HepG2 (cell line): ENCODE results near the gene SF3B5. TPM values are rescaled to one million over a fixed set of nuclear protein-coding genes. Genes with fewer than 3 reads are reported as not detected.
A peak's percentile ranks its signal among the peaks of the same experiment; 100 is the strongest.

Experiments used
- AGO1 ChIP-seq: fragments of 200-400 bp; formaldehyde crosslinking; IDR thresholded peaks from 2 replicates; pipeline ENCODE4 v1.6.1; 2017; ENCODE audit warnings: mild to moderate bottlenecking, low read depth, low read length, moderate library complexity; ENCODE audit not compliant: poor library complexity, severe bottlenecking
- FOXC1 ChIP-seq: sonication (generic); formaldehyde crosslinking; IDR thresholded peaks from 2 replicates; pipeline ENCODE4 v1.8.0; 2022; ENCODE audit warnings: mild to moderate bottlenecking, missing genetic modification reagents, borderline replicate concordance
- FOXJ3 ChIP-seq: sonication (generic); formaldehyde crosslinking; IDR thresholded peaks from 2 replicates; pipeline ENCODE4 v1.4.0; 2020; ENCODE audit warnings: missing genetic modification reagents, mild to moderate bottlenecking, borderline replicate concordance
- GPN1 ChIP-seq: sonication (generic); formaldehyde crosslinking; IDR thresholded peaks from 2 replicates; pipeline ENCODE4 v1.5.1; 2020; ENCODE audit warnings: missing genetic modification reagents, borderline replicate concordance
- IKZF5 ChIP-seq: IDR thresholded peaks from 2 replicates; pipeline ENCODE4 v1.6.1; 2018; ENCODE audit warnings: missing genetic modification reagents, mild to moderate bottlenecking, missing compliant biosample characterization
- MIER3 ChIP-seq: IDR thresholded peaks from 2 replicates; pipeline ENCODE4 v1.6.1; 2016; ENCODE audit warnings: missing compliant biosample characterization, borderline replicate concordance
- MLLT10 ChIP-seq: sonication (generic); formaldehyde crosslinking; IDR thresholded peaks from 2 replicates; pipeline ENCODE4 v1.4.0; 2020; ENCODE audit warnings: missing genetic modification reagents
- MTA1 ChIP-seq: sonication (generic); formaldehyde crosslinking; IDR thresholded peaks from 2 replicates; pipeline ENCODE4 v1.4.0; 2020; ENCODE audit warnings: missing genetic modification reagents, mild to moderate bottlenecking, borderline replicate concordance
- NCOA2 ChIP-seq: sonication (generic); formaldehyde crosslinking; IDR thresholded peaks from 2 replicates; pipeline ENCODE4 v1.8.0; 2022; ENCODE audit warnings: inconsistent platforms
- NONO ChIP-seq, 2 experiments: fragments of 450-650 bp in 1 of 2; sonication (generic) in 1 of 2; formaldehyde crosslinking in 1 of 2; IDR thresholded peaks in 1 of 2; conservative IDR thresholded peaks in 1 of 2; 2 replicates each; pipeline versions ENCODE4 v1.6.1 to v1.8.0; 2017 to 2022; ENCODE audit warnings: mild to moderate bottlenecking in 1 of 2, missing genetic modification reagents in 1 of 2, moderate library complexity in 1 of 2
- PRPF4 ChIP-seq: fragments of 200-400 bp; formaldehyde crosslinking; IDR thresholded peaks from 2 replicates; pipeline ENCODE4 v1.6.1; 2016; ENCODE audit warnings: low read length, low read depth; ENCODE audit not compliant: poor library complexity, severe bottlenecking
- REPIN1 ChIP-seq: sonication (generic); formaldehyde crosslinking; IDR thresholded peaks from 2 replicates; pipeline ENCODE4 v1.8.0; 2022; ENCODE audit warnings: missing genetic modification reagents, low read depth, mild to moderate bottlenecking, borderline replicate concordance
- ZBTB42 ChIP-seq: sonication (generic); formaldehyde crosslinking; IDR thresholded peaks from 2 replicates; pipeline ENCODE4 v1.5.0; 2020; ENCODE audit warnings: mild to moderate bottlenecking, missing genetic modification reagents
- ZFP91 ChIP-seq: sonication (generic); formaldehyde crosslinking; IDR thresholded peaks from 2 replicates; pipeline ENCODE4 v1.9.0; 2022; ENCODE audit warnings: missing genetic modification reagents, mild to moderate bottlenecking, borderline replicate concordance
- ZKSCAN8 ChIP-seq: IDR thresholded peaks from 2 replicates; pipeline ENCODE4 v1.6.1; 2016; ENCODE audit warnings: borderline replicate concordance, missing genetic modification reagents, missing compliant biosample characterization
- ZNF484 ChIP-seq: sonication (generic); formaldehyde crosslinking; IDR thresholded peaks from 2 replicates; pipeline ENCODE4 v1.5.1; 2020; ENCODE audit warnings: mild to moderate bottlenecking, low read depth, missing genetic modification reagents, borderline replicate concordance
- ZNF550 ChIP-seq: sonication (generic); formaldehyde crosslinking; IDR thresholded peaks from 2 replicates; pipeline ENCODE4 v1.4.0; 2020; ENCODE audit warnings: mild to moderate bottlenecking, missing genetic modification reagents, borderline replicate concordance
- ZNF569 ChIP-seq: sonication (generic); formaldehyde crosslinking; IDR thresholded peaks from 2 replicates; pipeline ENCODE4 v1.5.0; 2020; ENCODE audit warnings: mild to moderate bottlenecking, missing genetic modification reagents, moderate library complexity, borderline replicate concordance
- ZNF790 ChIP-seq: sonication (generic); formaldehyde crosslinking; IDR thresholded peaks from 2 replicates; pipeline ENCODE4 v1.8.0; 2022; ENCODE audit warnings: missing genetic modification reagents, mild to moderate bottlenecking, borderline replicate concordance
- ZSCAN21 ChIP-seq: sonication (generic); formaldehyde crosslinking; IDR thresholded peaks from 2 replicates; pipeline ENCODE4 v1.8.0; 2022; ENCODE audit warnings: mild to moderate bottlenecking, missing genetic modification reagents, moderate library complexity, borderline replicate concordance
- polyA plus RNA-seq, 8 experiments: library from polyadenylated mRNA; depleted of rRNA in 3 of 8; stranded (reverse) in 7 of 8; unstranded in 1 of 8; fragments of >200 nt; fragmentation: Illumina TruSeq in 4 of 8; extraction: Trizol in 4 of 8; gene quantifications; 2 replicates each; pipeline versions ENCODE4 v1.2.1 to v1.2.3, GENCODE V29; 2011 to 2016; ENCODE audit warnings: low read depth in 4 of 8, missing spikeins in 1 of 8, mixed read lengths in 1 of 8; ENCODE audit not compliant: insufficient read depth in 1 of 8
- total RNA-seq, 5 experiments: library from RNA; depleted of rRNA; stranded (reverse); fragments of >200 nt; fragmentation: Illumina TruSeq; extraction: Trizol; gene quantifications; 2 replicates each; pipeline ENCODE4 v1.2.3, GENCODE V29; 2016; ENCODE audit warnings: low read depth in 1 of 5
- TF ChIP-seq, protein P1 (sequence below): sonication (generic); formaldehyde crosslinking; IDR thresholded peaks from 2 replicates; pipeline ENCODE4 v1.8.1; 2022; ENCODE audit warnings: mild to moderate bottlenecking, missing genetic modification reagents
- TF ChIP-seq, protein P2 (sequence below): sonication (generic); formaldehyde crosslinking; conservative IDR thresholded peaks from 2 replicates; pipeline ENCODE4 v1.8.0; 2022; ENCODE audit warnings: low read depth, missing genetic modification reagents

The SF3B5 gene
- total and polyA plus RNA-seq, 2 of the 13 experiments (the other 11 are each of a cell fraction or from before 2014, with no cell fraction given), result 263 to 292 TPM

DNA sequence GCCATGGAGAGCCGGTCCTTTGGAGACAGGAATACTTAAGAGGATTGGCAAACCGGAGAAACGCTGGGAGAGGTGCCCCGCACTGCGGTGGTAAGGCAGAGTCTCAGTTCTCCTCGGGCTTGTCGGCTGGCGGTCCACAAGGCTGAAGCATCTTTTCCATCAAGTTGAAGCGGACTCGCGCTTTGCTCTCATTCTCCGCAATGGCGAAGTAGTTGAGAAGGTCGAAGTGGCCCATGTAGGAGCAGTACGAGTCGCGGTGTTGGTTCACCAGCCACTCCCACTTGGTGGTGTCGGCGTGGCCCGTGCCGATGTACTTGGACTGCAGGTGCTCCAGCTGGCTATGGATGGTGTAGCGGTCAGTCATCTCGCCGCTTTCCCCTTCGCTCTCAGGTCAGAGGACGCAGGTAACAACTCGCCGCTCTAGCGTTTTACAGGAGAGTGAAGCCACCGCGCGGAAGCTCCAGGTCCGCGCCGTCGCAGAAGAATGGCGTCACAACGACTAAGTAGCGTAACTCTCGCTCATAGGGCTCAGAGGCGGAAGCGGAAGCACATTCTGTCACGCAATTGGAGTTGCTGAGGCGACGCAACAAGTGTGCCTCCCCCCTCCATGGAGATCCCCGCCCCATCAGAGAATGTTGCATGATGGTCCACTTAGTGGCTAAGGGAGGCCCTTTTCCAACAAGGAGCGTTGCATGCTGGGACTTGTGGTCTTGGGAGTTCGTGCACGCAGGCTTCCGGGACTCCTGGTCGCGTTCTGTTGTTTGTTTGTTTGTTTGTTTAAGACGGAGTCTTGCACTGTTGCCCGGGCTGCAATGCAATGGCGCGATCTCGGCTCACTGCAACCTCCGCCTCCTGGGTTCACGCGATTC lies at the start of gene SF3B5 (continued):
- TF ChIP-seq ZFP91 (CRISPR knock-in tag), result peak; percentile 97
- TF ChIP-seq REPIN1 (CRISPR knock-in tag), result peak; percentile 95
- peak; percentile 85; the same call in 1 of the 2 replicates for TF ChIP-seq ZBTB42
- TF ChIP-seq ZNF569 (CRISPR knock-in tag), result 0 out of 2 replicates have a peak, but pooled peaks have one; percentile 75
- no peak for TF ChIP-seq GPN1
- TF ChIP-seq NONO (IDR thresholded peaks at IDR 0.05), result no peak
- TF ChIP-seq NONO (CRISPR knock-in tag; conservative IDR thresholded peaks at IDR 0.05), result peak; percentile 92
- no peak for TF ChIP-seq MLLT10 (CRISPR knock-in tag)
- peak; percentile 98 for TF ChIP-seq MIER3 (CRISPR knock-in tag)
- peak; percentile 85; the same call in 1 of the 2 replicates for TF ChIP-seq ZNF790 (CRISPR knock-in tag)
- TF ChIP-seq, protein P1, sequence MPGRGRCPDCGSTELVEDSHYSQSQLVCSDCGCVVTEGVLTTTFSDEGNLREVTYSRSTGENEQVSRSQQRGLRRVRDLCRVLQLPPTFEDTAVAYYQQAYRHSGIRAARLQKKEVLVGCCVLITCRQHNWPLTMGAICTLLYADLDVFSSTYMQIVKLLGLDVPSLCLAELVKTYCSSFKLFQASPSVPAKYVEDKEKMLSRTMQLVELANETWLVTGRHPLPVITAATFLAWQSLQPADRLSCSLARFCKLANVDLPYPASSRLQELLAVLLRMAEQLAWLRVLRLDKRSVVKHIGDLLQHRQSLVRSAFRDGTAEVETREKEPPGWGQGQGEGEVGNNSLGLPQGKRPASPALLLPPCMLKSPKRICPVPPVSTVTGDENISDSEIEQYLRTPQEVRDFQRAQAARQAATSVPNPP (CRISPR knock-in tag), result no peak; the same call in 1 of the 2 replicates
- TF ChIP-seq PRPF4, result no peak
- TF ChIP-seq FOXC1 (CRISPR knock-in tag), result peak; percentile 74
- TF ChIP-seq AGO1, result peak; percentile 45
- TF ChIP-seq IKZF5 (CRISPR knock-in tag), result peak; percentile 93; the same call in 1 of the 2 replicates
- TF ChIP-seq ZSCAN21, result peak; percentile 87; the same call in 1 of the 2 replicates
- TF ChIP-seq ZNF550 (CRISPR knock-in tag), result no peak
- no peak for TF ChIP-seq ZNF484 (CRISPR knock-in tag)
- TF ChIP-seq, protein P2, sequence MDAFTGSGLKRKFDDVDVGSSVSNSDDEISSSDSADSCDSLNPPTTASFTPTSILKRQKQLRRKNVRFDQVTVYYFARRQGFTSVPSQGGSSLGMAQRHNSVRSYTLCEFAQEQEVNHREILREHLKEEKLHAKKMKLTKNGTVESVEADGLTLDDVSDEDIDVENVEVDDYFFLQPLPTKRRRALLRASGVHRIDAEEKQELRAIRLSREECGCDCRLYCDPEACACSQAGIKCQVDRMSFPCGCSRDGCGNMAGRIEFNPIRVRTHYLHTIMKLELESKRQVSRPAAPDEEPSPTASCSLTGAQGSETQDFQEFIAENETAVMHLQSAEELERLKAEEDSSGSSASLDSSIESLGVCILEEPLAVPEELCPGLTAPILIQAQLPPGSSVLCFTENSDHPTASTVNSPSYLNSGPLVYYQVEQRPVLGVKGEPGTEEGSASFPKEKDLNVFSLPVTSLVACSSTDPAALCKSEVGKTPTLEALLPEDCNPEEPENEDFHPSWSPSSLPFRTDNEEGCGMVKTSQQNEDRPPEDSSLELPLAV (CRISPR knock-in tag), result no peak
- peak; percentile 65; the same call in 1 of the 2 replicates for TF ChIP-seq MTA1
- TF ChIP-seq NCOA2 (CRISPR knock-in tag), result peak; percentile 73
- TF ChIP-seq FOXJ3 (CRISPR knock-in tag), result no peak
- peak; percentile 73 for TF ChIP-seq ZKSCAN8
